HuH-7 (cell line): ENCODE measurements around the gene PTPN6.
A peak's percentile ranks its signal among the peaks of the same experiment; 100 is the strongest.

ENCODE experiments used
- DNase-seq: peaks from one replicate; pipeline ENCODE4 v3.0.0; 2011; ENCODE audit warnings: low spot score

PTPN6 gene

DNA sequence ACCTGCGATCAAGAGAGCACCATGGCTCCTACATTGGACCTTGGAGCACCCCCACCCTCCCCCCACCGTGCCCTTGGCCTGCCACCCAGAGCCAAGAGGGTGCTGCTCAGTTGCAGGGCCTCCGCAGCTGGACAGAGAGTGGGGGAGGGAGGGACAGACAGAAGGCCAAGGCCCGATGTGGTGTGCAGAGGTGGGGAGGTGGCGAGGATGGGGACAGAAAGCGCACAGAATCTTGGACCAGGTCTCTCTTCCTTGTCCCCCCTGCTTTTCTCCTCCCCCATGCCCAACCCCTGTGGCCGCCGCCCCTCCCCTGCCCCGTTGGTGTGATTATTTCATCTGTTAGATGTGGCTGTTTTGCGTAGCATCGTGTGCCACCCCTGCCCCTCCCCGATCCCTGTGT, 9.4 kb upstream of the PTPN6 start:
- no peak for DNase-seq

GRCh38 chr12:6942331-6942665, 8.9 kb upstream of the PTPN6 start:
- no peak for DNase-seq

DNA sequence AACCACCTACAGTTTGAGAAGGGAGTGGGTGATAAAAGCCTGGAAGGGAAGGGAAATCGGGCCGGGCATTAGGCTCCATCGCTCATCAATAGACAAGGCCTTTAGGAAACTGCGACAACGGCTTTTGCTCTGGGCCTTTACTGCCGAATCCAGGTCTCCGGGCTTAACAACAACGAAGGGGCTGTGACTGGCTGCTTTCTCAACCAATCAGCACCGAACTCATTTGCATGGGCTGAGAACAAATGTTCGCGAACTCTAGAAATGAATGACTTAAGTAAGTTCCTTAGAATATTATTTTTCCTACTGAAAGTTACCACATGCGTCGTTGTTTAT, 7.8 kb upstream of the PTPN6 start:
- peak; percentile 98 for DNase-seq

GRCh38 chr12:6943722-6944380, 7.3 kb upstream of the PTPN6 start, which contains the start of the genes C12orf57 and RNU7-1:
Gene C12orf57, plus strand, starts transcription at chr12:6944022. Its CDS starts 100 bp downstream, at chr12:6944122.
Gene RNU7-1, plus strand, starts transcription at chr12:6943816.
- DNase-seq = peak; percentile 81

DNA sequence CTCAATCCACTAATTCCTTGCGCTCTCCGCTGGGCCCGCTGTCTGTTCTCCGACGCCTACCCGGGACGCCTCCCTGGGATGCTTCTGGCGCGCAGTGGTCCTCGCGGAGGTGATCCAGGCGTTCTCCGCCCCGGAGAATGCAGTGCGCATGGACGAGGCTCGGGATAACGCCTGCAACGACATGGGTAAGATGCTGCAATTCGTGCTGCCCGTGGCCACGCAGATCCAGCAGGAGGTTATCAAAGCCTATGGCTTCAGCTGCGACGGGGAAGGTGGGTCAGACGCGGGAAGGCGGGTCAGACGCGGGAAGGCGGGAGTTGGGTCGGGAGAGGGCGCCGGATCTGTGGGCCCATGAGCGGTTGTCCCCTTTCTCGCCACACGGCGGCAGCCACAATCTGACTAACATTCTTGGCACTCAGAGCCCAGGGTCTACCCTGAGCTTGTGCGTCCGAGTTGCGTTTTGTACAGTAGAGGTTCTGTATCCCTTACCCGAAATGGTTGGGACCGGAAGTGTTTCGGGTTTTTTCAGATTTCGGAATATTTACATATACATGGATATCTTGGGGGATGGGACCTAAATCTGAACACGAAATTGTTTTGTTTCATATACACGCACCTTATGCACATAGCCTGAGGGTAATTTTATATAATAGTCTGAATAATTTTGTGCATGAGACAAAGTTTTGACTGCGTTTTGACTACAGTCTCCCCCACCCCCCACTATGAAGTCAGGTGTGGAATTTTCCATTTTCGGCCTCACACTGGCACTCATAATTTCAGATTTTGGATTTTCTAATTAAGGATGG, 6.6 kb upstream of the PTPN6 start:
- peak; percentile 81 for DNase-seq

- DNase-seq = no peak
Measured at GRCh38 chr12:6945613-6946012, 5.5 kb upstream of the PTPN6 start.

- peak; percentile 96 for DNase-seq
Measured at GRCh38 chr12:6946033-6946919, 4.9 kb upstream of the PTPN6 start.

- no peak for DNase-seq
Measured at GRCh38 chr12:6946920-6947374, 4.2 kb upstream of the PTPN6 start.

DNA sequence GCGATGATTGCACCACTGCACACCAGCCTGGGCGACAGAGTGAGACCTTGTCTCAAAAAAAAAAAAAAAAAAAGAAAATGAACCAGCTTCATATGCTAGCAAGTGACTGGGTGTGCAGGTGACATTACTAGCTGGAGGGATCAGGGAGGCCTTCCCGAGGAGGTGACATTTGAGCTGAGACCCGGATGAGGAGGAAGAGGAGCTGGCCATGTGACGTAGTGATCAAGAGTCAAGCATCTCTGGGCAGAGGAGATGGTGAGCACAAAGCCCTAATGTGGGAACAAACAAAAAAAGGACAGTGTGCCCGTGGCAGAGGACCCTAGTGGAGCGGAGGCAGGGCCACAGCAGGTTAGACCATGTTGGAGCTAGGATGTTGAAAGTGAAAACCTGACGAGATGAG, 3.5 kb upstream of the PTPN6 start:
- DNase-seq = no peak

- no peak for DNase-seq
Measured at GRCh38 chr12:6948873-6949594, 2.1 kb upstream of the PTPN6 start.

GRCh38 chr12:6950401-6950801, 755 bp upstream of the PTPN6 start:
- DNase-seq = peak; percentile 60

- DNase-seq = no peak
Measured at GRCh38 chr12:6951551-6952120, 480 bp downstream of the PTPN6 start.

DNA sequence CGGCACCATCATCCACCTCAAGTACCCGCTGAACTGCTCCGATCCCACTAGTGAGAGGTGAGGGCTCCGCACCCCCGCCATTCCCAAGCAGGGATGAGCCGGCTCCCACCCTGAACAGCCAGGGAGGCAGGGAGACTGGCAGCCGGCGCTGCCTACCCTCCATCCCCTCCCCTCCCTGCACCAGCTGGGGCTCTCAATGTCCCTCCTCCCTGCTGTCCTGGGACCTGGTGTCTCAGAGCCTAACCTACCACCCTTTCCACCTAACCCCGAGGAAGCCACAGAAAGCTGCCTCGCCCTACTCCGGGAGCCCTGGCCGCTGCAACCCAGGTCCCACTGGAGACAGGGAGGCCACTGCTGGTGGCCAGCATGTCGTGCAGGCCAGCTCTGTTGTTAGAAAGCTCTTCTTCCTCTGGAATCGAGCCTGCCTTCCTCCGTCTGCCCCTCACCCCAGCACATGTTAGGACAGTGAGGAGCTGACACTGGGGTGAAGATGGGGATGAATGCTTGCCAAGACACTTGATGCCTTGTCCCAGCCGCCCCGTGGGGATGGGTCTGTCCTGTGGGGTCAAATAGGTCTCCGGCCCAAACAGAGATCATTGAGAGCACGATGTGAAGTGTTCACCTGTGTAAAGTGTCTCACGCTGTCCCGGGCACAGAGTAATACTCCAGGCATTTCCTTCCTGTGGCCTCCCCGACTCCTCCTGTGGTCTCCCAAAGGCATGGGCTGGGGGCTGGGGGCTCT, 1.1 kb downstream of the PTPN6 start:
- no peak for DNase-seq

DNA sequence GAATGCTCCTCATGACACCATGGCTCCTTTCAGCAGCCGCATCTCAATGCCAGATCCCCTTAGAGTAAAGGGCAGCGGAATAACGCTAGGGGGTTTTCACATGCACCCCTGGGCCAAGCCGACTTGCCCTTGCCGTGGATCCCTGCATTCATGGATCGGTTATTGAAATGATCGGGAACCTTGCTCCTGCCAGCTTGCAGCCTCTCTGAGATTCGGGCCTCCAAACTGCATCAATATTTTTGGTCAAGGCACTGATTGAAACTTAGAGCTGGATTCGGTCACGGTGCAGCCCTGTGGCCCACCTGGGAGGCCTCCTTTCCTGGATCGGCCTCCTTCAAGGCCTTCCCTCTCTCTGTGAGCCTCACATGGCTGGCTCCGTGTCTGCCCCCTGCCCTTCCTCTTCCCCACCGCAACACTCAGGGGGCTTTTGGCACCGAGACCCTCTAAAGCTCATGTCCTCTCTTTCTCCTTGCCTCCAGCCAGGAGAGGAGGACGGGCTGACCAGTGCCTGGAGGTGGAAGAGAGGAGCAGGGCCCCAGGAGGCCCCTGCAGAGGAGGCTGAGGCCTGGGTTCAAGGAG, 1.8 kb downstream of the PTPN6 start:
- no peak for DNase-seq

DNA sequence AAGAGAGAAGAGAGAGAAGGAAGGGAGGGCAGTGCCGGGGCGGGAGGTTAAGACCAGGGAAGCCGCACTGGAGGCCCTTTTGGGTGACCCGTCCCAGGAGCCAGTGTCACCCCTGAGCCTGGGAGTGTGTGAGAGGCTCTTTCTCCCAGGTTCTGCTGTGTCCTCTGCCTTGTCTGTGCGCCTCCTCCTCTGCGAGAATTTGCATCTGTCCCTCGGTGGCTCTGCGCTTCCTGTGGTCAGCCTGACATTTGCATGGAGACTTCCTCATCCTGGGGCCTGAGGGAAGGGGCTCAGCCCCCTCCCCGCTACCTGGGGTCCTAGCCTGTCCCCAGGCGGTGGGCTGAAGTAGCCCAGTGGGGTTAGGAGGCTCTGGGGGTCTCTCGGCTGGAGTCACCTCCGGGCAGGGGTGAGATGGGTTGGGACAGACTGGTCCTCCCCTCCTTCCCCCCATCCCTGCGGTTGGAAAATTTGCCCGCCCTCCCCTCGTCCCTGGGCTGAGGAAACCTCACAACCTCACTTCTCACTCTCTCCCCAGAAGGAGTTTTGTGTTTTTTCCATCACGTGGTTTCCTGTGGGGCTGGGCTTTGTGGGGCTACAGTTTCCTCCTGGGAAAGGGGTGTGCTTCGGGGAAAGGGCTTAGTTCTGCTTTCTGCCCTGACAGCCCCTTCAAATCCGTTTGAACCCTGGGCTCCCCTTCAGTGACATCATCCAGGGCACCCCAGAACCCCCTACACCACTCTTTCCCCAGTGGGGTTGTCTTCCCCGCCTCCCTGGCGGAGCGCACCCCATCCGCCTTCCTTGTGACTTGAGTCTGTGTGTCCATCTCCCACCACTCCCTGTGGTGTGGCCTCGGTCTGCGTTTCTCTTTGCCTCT, 2.5 kb downstream of the PTPN6 start:
- DNase-seq = no peak

DNA sequence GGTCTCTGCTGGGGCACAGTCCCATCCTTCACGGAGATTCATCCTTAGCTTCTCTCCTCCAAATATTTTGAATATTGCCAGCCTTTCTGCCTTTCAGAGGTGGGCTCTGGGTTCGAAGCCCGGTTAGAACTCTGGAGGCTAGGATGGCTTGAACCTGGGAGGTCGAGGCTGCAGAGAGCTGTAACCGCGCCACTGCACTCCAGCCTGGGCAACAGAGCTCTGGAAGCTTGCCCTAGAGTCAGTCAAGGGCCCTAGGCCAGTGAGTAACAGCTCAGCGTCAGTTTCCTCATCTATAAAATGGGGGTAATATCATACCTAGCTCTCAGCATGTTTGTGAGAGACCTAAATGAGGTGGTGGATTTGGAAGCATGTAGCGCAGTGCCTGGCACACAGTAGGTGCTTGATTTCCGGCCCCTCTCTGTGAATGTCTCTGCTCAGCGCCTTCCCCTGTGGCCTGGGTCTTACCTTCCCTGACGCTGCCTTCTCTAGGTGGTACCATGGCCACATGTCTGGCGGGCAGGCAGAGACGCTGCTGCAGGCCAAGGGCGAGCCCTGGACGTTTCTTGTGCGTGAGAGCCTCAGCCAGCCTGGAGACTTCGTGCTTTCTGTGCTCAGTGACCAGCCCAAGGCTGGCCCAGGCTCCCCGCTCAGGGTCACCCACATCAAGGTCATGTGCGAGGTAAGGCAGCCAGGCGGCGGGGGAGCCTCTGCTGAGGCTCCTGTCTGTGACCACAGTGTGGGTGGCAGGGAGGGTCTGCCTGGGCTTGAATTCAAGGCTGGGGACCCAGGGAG, 3.4 kb downstream of the PTPN6 start:
- no peak for DNase-seq

DNA sequence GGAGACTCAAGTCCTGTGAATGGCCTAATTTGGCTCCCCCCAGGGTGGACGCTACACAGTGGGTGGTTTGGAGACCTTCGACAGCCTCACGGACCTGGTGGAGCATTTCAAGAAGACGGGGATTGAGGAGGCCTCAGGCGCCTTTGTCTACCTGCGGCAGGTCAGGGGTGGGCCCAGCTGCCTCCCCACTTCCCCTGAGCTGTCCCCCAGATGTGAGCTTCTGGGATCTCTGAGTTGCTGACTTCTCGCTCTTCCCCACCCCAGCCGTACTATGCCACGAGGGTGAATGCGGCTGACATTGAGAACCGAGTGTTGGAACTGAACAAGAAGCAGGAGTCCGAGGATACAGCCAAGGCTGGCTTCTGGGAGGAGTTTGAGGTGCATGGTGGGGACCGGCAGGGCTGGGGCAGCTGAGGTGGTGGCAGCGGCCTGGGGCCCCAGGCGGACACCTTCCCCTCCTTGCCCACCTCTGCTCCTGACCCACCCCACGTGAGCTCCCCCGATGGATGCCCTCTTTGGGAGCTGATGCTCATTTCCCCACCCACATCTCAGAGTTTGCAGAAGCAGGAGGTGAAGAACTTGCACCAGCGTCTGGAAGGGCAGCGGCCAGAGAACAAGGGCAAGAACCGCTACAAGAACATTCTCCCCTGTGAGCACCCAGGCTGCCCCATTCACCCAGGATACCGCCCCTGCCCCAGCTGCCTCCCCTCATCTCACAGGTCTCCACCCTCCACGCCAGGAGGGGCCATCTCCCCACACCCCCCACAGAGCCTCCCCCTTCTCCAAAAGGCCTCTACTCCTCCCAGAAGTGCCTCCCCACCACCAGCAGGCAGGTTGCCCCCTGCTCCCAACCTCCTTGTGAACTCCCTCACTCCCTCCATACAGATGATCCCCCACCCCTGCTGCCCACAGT, 4.2 kb downstream of the PTPN6 start:
- DNase-seq = no peak
